ENCODE results near the gene AQP12A.
"Not testable (repeated sequence)": the region's sequence is repeated elsewhere in the genome, so short reads cannot be mapped to it uniquely, and the experiment has no call there.

Gene AQP12A

GRCh38 chr2:240689975-240690374, 1.7 kb upstream of the AQP12A start:
- DNase-seq = no peak

GRCh38 chr2:240690421-240691074, 1.1 kb upstream of the AQP12A start:
- not testable (repeated sequence) for DNase-seq

DNA sequence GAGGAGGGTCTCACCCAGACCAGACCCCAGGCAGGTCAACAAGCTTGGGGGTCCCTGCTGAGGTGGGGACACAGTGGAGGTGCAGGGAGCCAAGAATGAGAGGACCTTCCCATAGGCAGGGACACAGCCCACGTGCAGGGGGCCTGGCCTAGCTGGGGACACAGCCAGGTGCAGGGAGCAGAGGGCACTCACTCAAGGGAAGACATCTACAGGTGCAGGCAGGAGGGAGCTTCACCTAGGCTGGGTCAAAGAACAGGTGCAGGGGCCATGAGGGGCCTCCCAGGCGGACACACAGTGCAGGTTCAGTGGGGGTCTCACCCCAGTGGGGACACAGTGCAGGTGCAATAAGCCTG, 615 bp upstream of the AQP12A start:
- not testable (repeated sequence) for DNase-seq

DNA sequence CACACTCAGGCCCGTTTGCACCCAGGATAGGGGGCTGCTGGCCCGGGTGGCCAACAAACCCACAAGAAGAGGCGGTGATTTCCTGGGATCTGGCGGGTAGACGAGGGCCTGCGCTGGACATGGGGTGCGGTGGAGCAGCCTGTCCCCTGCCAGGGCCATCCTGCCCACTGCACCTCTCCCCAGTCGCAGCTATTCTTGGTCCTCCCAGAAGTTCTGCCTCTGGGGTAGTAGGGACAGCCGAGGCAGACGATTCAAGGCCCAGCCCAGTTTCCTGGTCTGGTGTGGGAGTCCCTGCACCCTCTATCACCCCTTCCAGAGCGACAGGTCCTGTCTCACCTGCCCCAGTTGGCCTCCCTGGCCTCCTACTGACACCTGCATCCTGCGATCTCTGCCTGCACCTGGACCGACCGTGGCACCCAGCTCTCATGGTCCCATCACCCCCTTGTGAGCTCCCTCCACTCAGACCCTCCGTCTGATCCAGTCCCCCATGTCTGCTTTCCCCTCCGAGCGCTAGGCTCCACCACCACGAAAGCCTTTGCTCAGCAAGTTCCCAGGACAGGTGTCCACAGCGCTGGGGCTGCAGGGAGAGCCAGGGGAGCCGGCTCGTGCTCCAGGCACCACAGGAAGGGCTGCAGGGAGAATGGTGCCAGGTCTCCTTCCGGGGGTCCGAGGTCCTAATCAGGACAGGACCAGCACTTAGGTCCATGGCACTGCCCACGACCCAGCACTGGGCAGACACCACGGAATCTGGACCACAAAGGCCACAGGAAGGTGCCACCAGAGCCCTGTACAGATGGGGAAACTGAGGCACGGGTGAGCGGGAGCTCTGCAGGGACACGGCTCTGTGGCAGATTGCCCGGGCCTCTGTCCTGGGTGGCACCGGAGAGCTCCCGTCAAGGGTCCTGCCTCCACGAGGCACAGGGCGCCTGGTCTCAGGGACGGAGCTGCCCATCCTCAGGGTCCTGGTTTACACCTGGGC, 1.2 kb downstream of the AQP12A start:
- not testable (repeated sequence) for DNase-seq

- DNase-seq = not testable (repeated sequence)
Measured at GRCh38 chr2:240694304-240694703, 2.6 kb downstream of the AQP12A start.

- not testable (repeated sequence) for DNase-seq
Measured at GRCh38 chr2:240695593-240695992, 3.9 kb downstream of the AQP12A start.

DNA sequence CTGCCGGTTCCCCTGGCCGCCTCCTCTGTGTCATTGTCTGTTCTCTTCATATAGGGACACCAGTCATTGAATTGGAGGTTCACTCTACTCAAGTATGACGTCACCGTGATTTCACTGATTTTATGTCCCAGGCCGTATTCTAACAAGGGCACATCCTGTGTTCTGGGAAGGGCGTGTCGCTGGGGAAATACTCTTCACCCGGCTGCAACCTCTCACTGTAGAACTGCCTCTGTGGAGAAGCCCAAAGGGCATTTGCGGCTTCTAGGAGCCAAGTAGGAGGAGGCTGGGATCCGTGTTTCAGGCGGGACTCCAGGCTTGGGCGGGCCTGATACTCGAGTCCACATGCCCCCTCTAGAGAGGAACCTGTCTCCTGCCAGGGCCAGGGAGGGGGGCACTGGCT, 4.8 kb downstream of the AQP12A start:
- not testable (repeated sequence) for DNase-seq

- not testable (repeated sequence) for DNase-seq
Measured at GRCh38 chr2:240698852-240699561, 7.3 kb downstream of the AQP12A start.

GRCh38 chr2:240699835-240700234, 8.2 kb downstream of the AQP12A start:
- DNase-seq = not testable (repeated sequence)

DNA sequence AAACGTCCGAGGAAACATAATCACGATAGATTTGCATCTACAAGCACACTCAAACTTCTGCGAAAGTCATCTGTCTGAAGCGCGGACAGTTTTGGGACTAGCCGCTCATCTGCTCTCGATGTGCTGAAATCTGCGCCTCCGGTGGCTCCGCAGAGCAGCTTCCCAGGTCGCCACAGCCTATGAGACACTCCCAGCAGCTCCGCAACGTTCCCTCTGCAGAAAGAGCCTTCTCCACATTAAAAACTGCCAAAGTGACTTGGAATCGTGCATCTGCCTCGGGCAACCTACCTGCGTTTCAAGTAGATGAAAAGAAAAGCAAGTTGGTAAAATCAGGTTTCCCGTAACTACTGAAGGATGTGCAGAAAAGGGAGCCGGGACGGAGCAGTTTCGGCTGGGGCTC, 8.9 kb downstream of the AQP12A start:
- not testable (repeated sequence) for DNase-seq

- no peak for DNase-seq
Measured at GRCh38 chr2:240701091-240701735, 9.5 kb downstream of the AQP12A start.

DNA sequence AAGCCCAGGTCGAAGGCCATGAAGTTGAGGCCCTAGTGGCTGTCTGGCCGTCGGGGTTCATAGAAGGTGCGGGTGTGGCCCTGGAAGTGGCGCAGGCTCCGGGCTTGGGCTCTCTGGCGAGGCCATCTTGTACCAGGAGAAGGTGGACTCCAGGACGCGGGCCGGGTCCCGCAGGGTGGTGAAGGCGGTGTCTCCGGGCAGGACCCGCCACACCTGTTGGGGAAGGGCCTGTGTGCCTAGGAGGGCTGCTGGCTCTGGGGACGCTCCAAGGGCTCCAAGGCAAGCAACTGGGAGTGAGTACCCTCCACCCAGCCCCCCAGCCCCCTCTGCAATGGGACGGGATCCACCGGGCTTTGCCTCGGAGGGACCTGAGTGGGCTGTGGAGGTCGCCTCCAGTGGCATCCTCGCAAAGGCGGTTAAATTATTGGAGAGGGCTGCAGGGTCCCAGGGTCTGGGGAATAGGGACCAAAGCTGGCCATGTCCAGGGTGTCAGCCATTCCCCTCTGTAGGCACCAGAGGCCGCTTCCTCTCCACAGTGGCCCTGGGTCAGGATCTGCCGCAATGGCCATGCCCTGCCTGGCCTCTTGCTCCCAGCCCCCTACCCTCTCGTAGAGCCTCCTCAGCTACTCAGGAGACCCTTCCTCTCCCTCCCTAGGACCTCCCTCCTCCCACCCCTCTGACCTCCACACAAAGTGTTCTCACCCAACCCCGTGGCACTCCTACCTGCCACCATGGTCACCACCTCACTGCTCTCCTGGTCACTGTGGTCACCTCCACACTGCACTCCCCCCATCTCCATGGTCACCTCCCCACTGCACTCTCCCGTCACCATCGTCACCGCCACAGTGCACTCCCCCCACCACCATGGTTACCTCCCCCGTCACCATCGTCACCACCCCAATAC, 10.3 kb downstream of the AQP12A start:
- no peak for DNase-seq

GRCh38 chr2:240702640-240703011, 11.0 kb downstream of the AQP12A start:
- no peak for DNase-seq

DNA sequence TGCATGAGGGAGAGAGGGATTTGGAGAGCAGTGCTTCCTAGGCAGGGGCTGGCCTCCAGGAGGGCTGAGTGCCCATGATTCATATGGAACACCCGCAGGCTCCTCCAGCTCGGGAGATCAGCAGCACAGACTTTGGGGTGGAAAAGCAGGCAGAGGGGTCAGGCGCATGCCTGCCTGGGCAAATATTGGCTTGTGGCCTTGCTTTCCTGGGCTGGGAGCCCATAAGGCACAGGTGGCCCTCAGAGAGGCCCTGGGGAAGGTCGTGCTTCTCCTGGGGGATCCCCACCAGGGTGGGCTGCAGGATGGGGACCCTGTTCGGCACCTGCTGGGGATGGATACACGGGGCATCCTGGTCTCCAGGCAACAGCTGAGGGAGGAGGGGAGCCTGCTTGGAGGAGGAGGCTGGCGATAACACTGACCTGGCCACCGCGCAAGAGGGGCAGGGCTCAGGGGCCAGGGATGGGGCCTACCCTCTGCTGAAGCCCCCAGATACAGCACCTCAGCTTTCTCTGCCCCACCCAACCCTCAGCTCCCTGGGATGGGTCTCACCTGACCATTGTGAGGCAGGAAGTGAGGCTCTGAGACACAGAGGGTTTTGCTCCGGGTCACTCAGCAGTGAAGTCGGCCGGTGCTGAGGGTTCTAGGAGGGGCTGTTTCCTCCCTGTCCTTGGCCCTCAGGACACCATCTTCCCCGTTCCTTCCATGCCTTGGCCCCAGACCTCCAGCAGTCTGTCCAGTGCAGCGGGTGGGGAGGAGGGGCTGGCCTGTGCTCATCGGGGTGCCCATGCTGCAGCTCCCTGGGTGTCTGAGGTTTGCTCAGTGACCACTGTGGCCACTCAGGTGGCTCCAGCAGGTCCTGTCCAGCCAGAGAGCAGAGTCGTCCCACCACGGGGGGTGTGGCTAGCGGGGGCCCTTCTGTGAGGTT, 12.0 kb downstream of the AQP12A start:
- no peak for DNase-seq

DNA sequence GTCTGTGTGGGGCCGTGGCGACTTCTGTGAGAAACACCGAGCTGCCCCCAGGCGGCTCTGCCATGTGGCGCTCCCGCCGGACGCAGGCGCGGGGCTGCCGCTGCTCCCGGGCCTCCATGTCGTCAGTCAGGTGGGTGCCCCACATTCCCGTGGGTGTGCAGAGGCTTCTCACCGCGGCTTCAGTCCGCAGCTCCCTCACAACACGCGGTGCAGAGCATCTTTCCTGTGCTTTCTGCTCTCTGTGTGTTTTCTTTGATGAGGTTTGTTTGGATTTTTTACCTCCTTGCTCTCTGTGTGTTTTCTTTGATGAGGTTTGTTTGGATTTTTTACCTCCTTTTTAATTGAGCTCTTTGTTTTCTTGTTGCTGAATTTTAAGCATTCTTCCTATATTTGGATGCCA, 13.0 kb downstream of the AQP12A start:
- DNase-seq = no peak

DNA sequence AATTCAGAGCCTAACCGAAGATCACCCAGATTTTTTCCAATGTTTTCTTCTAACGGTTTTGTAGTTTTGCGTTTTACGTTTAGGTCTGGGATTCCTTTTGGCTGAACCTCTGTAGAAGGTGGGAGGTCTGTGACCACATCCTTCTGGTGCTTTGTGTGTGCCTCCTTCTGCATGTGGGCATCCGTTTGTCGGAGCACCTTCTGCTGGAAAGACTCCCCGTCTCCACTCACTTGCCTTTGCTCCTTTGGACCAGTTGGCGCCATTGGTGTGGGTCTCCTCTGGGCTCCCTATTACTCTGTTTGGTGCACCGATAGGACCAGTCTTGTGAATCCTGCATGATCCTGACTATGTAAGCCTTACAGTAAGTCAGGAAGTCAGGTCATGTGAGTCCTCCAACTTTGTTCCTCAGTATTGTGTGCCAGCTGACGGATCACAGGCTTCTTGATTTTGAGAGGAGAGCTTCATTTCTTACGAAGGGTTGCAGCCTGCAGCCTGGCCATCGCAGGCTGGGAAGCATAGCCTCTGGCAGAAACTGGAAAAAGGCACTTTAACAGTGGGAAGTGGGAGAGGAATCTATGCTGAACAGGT, 13.6 kb downstream of the AQP12A start:
- no peak for DNase-seq

- no peak for DNase-seq
Measured at GRCh38 chr2:240707043-240707756, 15.5 kb downstream of the AQP12A start.

- no peak for DNase-seq
Measured at GRCh38 chr2:240707821-240708220, 16.2 kb downstream of the AQP12A start.

DNA sequence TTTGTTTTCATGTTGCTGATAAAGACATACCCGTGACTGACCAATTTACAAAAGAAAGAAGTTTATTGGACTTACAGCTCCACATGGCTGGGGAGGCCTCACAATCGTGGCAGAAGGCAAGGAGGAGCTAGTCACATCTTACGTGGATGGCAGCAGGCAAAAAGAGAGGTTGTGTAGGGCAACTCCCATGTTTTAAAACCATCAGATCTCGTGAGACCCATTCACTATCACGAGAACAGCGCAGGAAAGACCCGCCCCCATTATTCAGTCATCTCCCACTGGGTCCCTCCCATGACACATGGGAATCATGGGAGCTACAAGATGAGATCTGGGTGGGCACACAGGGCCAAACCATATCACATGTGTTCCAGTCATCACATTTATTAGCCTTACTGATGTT, 16.8 kb downstream of the AQP12A start:
- DNase-seq = no peak

- no peak for DNase-seq
Measured at GRCh38 chr2:240711296-240711695, 19.6 kb downstream of the AQP12A start.

Measured in midbrain (tissue), 1 donor.